Activated T-helper 1 cell treated with anti-CD3 and anti-CD28 coated beads, Interleukin-12 subunit alpha, Interleukin-12 subunit beta, Interleukin-2, Interleukin-4 antibody, amounts not matched to agents 30 ng/mL and 10 ng/mL and 1 ng/mL, durations not matched to agents 14 hours and 24 hours and 36 hours (primary cell): ENCODE results near the gene SLC33A1. TPM values are rescaled to one million over a fixed set of nuclear protein-coding genes. Genes with fewer than 3 reads are reported as not detected.

Experiments
- total RNA-seq: library from RNA; stranded (reverse); gene quantifications from 2 replicates; pipeline ENCODE4 v1.2.3, GENCODE V29; 2022

Gene SLC33A1
- total RNA-seq, 1 donor from 2014 or later, result 27.4 TPM

Other genes starting within 250 kb of the SLC33A1 start
- gene PLCH1, start 109.4 kb downstream of the SLC33A1 start, total RNA-seq, result 0.10 and 0.16 TPM in 2 replicates
- 1.9 and 2.0 TPM in 2 replicates for gene C3orf33, start 48.1 kb downstream of the SLC33A1 start, total RNA-seq
- 131 and 144 TPM in 2 replicates for gene GMPS, start 16.2 kb upstream of the SLC33A1 start, total RNA-seq